GM19328 (cell line): ENCODE results near the gene IQCH.

ENCODE experiments used
- ATAC-seq: cut with Tn5 transposase; IDR thresholded peaks from one replicate; pipeline ENCODE4 v1.9.1; 2021; ENCODE audit warnings: mild to moderate bottlenecking, moderate library complexity; ENCODE audit not compliant: unreplicated experiment

IQCH gene

DNA sequence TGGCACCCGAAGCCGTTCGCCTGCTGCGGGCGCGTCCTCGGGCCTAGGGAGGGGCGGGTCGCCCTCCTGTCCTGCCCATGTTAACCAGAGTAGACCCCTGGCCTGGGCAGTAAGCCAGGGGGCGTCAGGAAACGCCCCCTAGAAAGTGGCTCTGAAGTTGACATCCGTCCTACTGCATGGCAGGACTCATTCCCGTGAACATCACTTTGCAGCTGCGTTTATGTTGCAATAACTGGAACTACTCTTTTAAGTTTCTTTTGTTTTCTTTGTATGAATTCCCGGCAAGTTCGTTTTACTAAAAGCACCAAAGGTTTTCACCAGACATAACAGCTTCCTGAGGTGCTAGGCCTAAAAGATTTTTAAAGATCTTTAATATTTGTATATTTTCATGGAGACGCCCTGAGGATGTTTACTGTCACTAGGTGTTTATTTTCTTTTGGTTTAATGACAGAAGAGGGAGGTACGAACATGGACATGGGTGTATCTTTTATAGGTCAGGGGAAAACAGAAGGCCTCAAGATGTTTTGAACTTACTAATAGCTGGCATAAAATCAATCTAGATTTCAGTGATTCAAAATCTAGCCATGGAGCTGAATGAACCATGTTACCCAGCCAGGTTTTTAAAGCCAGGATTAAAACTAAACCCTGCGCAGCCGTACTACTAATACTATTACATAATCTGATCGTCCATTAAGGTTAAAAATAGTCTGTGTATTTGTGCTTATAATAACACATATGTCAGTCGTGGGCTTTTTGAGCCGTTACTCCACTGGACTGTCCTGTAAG, 267.4 kb downstream of the IQCH start:
- no peak for ATAC-seq

DNA sequence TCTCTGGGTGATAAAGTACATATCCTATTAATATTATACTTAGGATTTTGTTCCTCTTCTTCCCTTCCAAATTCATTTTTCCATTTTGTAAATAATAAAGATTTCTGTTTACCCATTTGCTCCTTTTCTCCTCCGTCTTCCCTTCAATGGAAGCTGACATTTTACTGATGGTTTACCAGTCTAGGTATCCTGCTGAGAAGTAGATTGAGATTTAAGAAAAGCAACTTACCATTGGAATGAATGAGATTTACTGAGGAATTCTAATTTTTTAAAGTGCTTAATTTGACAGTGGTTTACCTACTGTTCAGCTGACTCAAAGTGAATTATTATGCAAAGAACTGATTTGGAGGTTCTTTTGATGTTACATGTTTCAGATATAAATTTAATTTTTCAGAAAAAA, 268.7 kb downstream of the IQCH start:
- ATAC-seq = no peak

DNA sequence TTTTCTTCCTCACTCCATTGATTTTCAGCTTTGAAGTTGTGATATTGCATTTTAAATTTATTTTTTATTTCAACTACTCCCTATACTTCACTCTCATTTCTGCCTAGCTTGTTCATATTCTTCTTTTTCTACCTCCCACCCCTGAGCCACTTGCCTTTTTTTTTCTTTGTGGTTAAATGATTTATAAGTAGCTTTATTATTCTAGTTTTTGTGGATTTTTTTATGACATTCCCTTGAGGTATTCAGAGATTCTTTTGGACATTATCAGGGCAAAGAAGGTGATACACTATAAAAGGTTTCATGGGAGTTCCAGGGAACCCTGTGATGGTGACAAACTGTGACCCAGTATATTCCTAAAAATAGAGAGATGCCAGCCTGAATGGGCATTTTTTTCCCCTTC, 269.6 kb downstream of the IQCH start:
- no peak for ATAC-seq

DNA sequence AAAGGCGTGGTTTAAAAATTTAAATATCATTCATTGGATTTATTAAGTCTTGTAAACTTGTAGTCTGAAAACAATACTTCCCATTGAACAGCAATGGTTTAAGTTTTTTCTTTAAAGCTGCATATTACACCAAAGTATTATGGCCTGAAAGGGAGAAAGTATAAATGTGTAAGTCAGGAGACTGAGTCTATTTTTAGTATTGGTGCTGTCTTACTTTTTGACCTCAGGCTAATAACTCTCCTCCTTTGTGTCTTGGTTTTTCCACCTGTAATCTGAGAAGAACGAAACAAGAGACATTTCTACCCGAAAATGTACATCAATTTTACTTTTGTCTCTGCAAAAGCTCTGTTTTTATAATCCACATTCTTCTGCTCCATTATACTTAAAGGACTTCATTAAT, 273.9 kb downstream of the IQCH start:
- ATAC-seq = no peak

DNA sequence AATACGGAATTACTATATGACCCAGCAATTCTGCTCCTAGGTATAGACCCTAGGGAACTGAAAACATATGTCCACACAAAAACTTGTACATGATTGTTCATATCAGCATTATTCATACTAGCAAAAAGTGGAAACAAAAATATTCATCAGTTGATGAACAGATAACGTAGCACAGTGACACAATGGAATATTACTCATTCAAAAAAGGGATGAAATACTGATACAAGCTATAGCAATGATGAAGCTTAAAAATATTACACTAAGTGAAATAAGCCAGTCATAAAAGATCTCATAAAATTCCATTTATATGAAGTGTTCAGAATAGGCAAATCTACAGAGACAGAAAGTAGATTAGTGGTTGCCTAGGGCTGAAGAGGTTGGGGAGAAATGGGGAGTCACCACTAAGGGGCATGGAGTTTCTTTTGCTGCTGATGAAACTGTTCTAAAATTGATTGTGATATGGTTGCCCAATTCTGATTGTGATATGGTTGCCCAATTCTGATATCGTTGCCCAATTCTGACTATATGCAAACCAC, 276.9 kb downstream of the IQCH start:
- no peak for ATAC-seq

DNA sequence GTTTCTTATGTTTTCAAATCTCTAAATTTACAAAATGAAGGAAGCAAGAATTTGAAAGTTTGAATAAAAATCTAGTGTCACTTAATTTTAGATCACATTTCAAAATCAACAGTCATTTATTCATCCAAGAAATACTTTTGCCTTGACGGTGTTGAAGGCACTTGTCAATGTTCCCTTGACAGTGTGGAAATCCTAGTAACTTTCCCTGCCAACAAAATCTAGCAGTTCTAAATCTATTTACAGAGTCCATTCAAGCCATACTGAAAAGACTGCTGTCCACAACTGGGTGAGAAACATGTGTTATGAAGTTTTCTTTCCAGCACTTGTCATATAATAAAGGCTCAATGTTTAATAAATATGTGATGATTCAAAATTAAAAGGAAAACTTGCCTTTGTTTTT, 279.3 kb downstream of the IQCH start:
- ATAC-seq = no peak

DNA sequence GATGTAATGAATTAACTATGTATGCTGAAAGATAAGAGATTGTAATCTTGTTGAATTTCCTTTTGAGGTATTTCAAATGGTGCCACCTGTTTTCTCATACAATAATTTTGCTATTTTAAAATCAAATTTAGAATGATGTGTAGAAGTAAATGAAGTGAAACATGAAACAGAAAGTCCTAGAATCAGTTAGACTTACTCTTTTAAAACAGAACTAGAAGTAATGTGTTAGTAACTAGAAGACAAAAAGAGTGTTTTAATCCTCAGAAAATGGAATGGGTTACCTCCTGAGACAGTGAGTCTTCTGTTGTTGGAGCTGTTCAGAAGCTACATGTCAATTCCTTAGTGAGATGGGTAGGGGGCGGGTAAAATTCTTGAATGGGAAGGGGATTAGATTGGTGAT, 279.8 kb downstream of the IQCH start:
- no peak for ATAC-seq

DNA sequence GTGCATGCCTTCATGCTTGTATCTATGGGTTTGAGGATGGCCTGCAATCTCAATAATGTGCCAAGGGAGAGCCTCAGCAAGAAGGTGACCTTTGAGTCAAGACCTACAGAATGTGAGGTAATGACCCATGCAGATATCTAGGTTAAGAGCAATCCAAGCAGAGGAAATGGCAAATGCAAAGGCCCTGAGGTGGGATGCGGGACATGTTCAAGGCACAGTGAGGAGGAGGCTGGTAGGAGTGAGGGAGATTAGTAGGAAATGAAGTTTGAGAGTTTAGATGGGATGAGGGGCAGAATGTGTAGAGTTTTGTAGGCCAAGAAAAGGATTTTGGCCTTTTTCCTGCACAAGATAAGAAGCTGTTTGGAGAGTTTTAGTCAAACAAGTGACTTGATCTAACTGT, 283.2 kb downstream of the IQCH start:
- ATAC-seq = no peak

DNA sequence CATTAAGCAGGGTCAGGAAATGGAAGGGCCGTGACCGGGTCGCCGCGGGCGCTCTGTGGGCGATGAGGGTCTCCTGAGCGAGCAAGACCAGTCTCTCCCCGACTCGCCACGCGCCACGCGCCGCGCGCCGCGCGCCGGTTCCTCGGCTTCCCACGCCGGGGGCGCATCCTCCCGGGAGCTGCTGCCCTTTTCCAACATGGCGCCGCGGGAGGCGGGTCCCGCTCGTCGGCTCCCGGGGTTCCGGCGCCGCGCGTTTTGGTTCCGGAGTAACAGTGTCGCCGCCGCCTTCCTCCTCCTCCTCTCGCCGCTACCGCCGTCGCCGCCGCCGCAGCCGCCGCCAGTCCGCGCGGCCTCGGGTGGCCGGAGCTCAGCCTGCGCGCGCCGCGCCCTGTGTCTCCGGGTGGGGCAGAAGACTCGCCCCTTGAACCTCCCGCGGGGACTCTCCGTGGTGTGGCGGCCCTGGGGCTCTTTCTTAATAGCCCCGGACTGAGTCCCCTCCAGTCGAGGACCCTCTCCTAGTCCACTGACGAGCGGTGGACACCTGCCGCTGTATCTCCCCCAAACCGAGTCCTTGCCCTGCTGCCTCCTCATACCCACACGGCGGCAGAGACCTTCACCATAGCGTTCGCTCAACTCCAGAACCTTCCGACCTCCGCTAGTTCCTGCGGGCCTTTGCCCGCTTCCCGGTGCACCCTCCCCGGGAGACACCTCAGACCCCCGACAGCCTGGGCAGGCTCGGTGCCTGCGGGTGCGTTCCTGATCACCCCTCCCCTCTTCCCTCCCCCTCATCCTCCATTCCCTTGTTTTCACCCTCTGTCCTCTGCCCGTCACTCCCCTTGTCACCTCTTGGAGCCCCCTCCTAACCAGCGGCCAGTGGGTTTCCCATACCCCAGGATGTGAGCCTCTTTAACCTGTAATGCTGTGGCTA, 288.1 kb downstream of the IQCH start, which contains the start of gene MAP2K5:
Gene MAP2K5, plus strand, starts transcription at position 284 of the 928 bp plus-strand sequence. Its CDS starts 633 bp downstream, at position 917.
- ATAC-seq = peak; percentile 46

DNA sequence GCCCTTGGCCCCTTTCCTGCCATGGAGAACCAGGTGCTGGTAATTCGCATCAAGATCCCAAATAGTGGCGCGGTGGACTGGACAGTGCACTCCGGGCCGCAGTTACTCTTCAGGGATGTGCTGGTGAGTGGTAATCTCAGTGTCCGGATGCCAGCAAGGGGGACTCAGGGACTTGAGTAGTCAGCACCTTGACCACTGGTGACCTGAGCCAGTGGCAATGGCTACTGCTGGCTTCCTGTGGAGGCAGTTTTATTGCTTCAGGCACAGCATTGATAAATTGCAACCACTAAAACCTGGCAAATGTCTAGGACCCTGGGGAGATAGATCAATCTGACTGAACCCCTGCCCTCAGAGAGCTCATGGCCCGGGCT, 288.7 kb downstream of the IQCH start:
- ATAC-seq = no peak

DNA sequence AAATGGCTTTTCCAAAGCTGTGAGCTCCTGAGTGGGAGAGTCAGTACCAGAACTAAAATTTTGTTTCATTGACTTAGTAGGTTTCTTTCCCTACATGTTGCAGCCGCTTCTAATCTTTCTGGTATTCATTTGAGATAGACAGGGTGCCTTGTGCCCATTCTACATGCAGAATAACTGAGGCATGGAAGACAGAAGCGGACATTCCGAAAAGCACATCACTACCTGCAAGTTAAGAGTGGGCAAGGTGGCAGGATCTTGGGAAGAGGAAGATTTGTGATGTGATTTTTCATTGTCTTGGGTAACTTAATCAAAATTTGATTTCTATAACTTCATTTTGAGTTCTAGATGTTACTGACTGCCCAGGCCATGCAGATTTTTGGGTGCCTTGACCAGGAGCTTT, 289.9 kb downstream of the IQCH start:
- no peak for ATAC-seq

DNA sequence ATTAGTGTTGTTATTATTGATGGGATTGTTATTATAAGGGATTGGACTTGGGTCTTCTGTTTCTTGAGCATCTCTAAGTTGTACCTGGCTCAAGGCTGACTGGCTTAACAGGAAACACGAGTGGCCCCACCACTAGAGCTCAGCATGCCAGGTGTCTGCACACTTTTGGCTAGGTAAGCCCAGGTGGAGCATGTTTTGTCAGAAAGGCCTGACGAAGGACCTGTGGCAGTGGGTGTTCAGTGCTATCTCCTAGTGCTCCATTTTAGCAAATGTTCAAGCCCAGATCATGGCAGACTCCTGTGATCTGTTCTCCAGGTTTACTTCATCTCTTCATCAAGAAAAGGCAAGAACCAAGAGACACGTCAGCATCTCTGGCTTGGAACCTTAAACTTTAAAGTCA, 291.3 kb downstream of the IQCH start:
- ATAC-seq = no peak

DNA sequence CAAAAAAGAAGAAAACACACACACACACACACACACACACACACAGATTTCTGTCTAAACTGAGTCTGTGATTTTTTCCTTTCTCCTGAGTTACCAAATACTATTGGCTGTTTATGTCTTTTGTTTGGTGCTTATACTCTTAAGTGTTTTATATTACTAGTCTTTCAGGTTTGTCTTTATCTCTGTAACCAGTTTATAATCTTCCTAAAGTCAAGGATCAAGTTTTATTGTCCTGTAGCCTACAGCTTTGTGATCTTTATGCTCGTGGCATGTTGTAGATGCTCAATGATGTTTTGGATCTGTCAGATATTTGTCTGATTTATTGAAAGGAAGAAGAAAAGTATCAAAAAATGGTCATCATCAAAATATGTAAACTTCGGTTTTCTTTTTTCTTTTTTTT, 292.5 kb downstream of the IQCH start:
- no peak for ATAC-seq

DNA sequence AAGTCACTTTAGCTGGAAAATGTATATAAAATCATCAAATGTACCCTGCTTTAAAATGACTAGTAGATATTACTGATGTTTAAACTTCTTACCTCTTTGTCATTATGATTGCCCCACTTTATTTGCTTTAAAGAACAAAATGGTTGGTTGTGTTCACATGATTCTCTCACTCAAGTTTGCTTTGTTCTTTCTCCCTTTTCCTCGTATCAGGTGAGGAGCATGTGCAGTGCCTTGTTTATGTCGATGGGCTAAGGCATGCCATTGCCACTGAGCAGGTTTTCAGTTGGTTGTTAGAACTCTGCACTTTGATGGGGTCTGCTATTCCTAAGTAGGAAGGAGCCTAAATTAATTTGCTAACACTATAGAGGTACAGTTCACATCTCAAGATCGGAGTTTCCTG, 293.2 kb downstream of the IQCH start:
- no peak for ATAC-seq

DNA sequence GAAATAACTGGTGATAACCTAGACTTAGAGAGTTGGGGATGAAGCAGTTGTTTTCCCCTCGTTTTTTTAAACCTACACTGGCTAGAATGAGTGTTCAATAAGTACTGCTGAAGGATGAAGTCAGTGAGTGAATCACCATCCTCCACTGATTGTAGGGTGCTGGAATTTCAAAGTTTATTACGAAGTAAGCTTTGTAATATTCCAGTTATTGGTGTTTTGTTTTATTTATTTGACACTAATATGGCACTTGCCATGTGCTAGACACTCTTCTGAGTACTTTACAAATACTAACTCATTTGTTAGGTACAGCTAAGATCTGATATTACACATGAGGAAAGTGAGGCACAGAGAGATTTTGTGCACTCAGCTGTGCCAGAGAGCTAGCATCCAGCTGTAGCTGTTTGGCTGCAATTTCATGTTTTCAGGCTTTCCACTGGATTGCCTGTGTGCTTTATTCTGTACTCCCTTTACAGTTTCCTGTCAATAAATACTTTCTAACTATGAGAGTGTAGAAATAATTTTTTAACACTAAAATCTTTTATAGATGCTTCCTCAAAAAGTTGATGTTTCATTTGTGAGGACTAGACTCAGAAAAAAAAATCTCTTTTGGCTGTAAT, 293.8 kb downstream of the IQCH start:
- no peak for ATAC-seq

DNA sequence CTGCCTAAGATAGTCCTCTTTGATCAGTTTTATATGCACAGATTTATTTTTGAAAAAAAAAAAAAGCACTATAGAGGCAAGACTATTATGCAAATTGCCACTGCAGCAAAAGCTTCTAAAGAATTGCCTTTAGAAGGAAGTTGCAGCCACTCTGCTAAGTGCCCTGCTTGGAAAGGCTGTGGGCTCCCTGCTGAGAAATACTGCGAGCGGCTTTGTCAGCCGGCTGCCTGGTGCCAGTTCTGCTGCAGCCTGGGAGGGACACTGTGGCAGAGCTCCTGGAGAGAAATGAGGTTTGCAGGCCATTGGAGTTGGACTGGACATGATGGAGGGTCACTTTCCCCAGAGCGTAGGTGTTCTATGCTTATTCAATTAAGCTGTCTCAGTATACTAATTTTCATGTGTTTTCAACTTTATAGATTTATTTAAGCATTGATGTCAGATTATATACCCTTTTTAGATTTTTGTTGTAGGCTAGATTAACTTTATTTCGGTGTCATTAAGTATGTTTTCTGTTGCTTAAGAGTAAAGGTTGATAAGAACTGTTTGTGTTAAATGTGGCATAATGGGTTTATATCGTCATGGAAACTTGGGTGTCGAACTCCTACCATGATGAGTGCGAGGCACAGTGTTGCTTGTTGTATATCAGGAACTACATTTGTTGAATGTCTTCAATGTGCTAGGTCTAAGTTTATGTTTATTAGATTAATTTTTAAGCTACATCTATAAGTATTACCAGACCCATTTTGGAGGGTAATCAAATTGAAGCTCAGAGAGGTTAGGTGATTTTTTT, 294.5 kb downstream of the IQCH start:
- no peak for ATAC-seq

DNA sequence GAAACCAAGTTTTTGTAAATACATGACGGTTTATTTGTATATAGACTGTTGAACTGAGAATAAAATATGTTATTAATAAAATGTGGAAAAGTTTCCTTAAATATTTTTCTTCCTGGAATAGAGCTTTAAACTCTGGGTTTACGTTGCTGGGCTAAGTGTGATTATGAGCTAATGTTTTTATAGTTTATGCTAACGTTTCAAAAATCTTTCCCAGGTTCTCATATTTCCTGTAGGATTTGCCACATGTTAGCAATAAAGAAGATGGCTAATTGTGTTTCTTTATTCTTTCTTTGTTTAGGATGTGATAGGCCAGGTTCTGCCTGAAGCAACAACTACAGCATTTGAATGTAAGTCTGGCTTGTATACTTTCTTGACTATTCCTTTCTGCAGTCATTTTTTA, 295.1 kb downstream of the IQCH start:
- ATAC-seq = no peak

DNA sequence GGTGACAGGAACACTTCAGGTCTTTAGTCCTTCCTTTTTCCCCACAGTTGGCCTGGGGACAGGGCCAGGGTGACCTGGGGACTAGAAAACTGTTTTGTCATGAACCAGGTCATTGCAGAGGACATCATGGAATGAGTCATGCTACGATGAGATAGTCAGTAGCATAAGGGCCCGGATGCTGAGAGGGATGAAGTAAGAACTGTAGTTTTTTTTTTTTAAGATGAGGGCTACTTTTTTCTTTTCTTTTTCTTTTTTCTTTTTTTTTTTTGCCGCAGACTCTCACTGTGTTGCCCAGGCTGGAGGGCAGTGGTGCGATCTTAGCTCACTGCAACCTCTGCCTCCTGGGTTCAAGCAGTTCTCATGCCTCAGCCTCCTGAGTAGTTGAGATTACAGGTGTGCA, 295.9 kb downstream of the IQCH start:
- no peak for ATAC-seq

DNA sequence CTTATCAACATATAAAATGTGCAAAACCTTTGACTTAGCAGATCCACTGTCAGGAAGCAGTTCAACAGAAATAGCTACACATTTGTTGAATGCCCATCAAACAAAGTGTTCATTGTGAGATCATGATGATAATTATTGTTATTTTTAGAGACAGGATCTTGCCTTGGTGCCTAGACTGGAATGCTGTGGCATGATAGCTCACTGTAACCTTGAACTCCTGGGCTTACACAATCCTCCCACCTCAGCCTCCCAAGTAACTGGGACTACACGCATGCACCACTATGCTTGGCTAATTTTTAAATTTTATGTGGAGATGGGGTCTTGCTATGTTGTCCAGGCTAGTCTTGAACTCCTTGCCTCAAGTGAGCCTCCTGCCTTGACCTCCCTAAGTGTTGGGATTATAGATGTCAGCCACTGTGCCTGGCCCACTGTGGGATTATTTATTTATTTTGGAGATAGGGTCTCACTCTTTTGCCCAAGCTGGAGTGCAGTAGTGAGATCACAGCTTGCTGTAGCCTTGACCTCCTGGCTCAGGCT, 296.7 kb downstream of the IQCH start:
- ATAC-seq = no peak
